ENCODE results near the gene ARL5A.

DNA sequence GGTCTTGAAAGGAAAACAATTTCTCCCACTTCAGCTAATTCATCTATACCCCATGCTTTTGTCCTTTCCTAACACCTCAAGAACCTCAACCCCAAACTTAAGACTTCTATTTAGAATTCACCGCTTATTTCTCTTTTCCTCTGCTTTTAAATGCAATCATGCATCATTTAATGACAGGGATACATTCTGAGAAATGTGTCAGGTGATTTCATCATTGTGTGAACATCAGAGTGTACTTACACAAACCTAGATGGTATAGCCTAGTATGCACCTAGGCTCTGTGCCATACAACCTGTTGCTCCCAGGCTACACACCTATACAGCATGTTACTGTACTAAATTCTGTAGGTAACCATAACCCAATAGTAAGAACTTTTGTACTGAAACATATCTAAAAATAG lies 22.9 kb downstream of the ARL5A start:
- TF ChIP-seq POLR2A (IDR thresholded peaks at IDR 0.05; ENCODE audit: low read depth, low read length): no peak
- TF ChIP-seq, protein P1, sequence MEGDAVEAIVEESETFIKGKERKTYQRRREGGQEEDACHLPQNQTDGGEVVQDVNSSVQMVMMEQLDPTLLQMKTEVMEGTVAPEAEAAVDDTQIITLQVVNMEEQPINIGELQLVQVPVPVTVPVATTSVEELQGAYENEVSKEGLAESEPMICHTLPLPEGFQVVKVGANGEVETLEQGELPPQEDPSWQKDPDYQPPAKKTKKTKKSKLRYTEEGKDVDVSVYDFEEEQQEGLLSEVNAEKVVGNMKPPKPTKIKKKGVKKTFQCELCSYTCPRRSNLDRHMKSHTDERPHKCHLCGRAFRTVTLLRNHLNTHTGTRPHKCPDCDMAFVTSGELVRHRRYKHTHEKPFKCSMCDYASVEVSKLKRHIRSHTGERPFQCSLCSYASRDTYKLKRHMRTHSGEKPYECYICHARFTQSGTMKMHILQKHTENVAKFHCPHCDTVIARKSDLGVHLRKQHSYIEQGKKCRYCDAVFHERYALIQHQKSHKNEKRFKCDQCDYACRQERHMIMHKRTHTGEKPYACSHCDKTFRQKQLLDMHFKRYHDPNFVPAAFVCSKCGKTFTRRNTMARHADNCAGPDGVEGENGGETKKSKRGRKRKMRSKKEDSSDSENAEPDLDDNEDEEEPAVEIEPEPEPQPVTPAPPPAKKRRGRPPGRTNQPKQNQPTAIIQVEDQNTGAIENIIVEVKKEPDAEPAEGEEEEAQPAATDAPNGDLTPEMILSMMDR (conservative IDR thresholded peaks at IDR 0.05; ENCODE audit: low read depth, low read length): no peak
- TF ChIP-seq RCOR1 (IDR thresholded peaks at IDR 0.05; ENCODE audit: insufficient replicate concordance, low read length): no peak

Measured in IMR-90 (cell line).